ENCODE results near the gene TMEM183A.
"Not testable (repeated sequence)": the region's sequence is repeated elsewhere in the genome, so short reads cannot be mapped to it uniquely, and the experiment has no call there.

The TMEM183A gene

GRCh38 chr1:202987922-202988583 lies 19.1 kb upstream of the TMEM183A start:
- DNase-seq (ENCODE audit: low spot score): no peak

- DNase-seq (ENCODE audit: low spot score): no peak
These were observed 17.3 kb upstream of the TMEM183A start for GRCh38 chr1:202989879-202990278.

- no peak for DNase-seq (ENCODE audit: low spot score)
These were observed 16.1 kb upstream of the TMEM183A start for GRCh38 chr1:202991112-202991511.

- no peak for DNase-seq (ENCODE audit: low spot score)
These were observed 12.4 kb upstream of the TMEM183A start for GRCh38 chr1:202994756-202995155.

GRCh38 chr1:202998836-202999750 lies 8.1 kb upstream of the TMEM183A start:
- DNase-seq (ENCODE audit: low spot score): peak; percentile 50

GRCh38 chr1:203000217-203000944 lies 6.8 kb upstream of the TMEM183A start:
- no peak for DNase-seq (ENCODE audit: low spot score)

- DNase-seq (ENCODE audit: low spot score): no peak
These were observed 5.2 kb upstream of the TMEM183A start for GRCh38 chr1:203001986-203002385.

GRCh38 chr1:203002951-203003350 lies 4.2 kb upstream of the TMEM183A start:
- no peak for DNase-seq (ENCODE audit: low spot score)

- DNase-seq (ENCODE audit: low spot score): not testable (repeated sequence)
These were observed 1.6 kb upstream of the TMEM183A start for GRCh38 chr1:203005395-203006142.

- DNase-seq (ENCODE audit: low spot score): no peak
These were observed 2.0 kb downstream of the TMEM183A start for GRCh38 chr1:203009185-203009584.

- DNase-seq (ENCODE audit: low spot score): no peak
These were observed 4.4 kb downstream of the TMEM183A start for GRCh38 chr1:203011582-203011981.

- DNase-seq (ENCODE audit: low spot score): no peak
These were observed 9.9 kb downstream of the TMEM183A start for GRCh38 chr1:203017061-203017460.

GRCh38 chr1:203017692-203018091 lies 10.5 kb downstream of the TMEM183A start:
- DNase-seq (ENCODE audit: low spot score): no peak

- DNase-seq (ENCODE audit: low spot score): not testable (repeated sequence)
These were observed 15.7 kb downstream of the TMEM183A start for GRCh38 chr1:203022855-203023254.

- DNase-seq (ENCODE audit: low spot score): no peak
These were observed 18.5 kb downstream of the TMEM183A start for GRCh38 chr1:203025686-203026030.

- DNase-seq (ENCODE audit: low spot score): peak; percentile 99
These were observed 19.0 kb downstream of the TMEM183A start, which contains the start of gene PPFIA4 for GRCh38 chr1:203026031-203026665. PPFIA4 (plus strand) TSS chr1:203026491; CDS start chr1:203039009, 12,518 bp downstream.

GRCh38 chr1:203026666-203027663 lies 19.8 kb downstream of the TMEM183A start:
- DNase-seq (ENCODE audit: low spot score): peak; percentile 4

GRCh38 chr1:203028067-203028783 lies 21.1 kb downstream of the TMEM183A start:
- peak; percentile 7 for DNase-seq (ENCODE audit: low spot score)
